SHP77 (cell line): ENCODE measurements around the gene SLU7.

ENCODE experiments used
- DNase-seq, 2 experiments: peaks; one replicate each; lab custom pipeline; 2025; lab: John Stamatoyannopoulos, UW

SLU7 gene

GRCh38 chr5:160419458-160420330 is 813 bp upstream of the SLU7 start:
- DNase-seq, result no peak

- DNase-seq, result peak; percentile 80 to 89
Observed at GRCh38 chr5:160399402-160400353, 19.2 kb downstream of the SLU7 start, which contains the start of gene FAM200C. TSS of gene FAM200C (minus strand) at chr5:160400054. CDS start at chr5:160395490, 4,564 bp downstream.

DNA sequence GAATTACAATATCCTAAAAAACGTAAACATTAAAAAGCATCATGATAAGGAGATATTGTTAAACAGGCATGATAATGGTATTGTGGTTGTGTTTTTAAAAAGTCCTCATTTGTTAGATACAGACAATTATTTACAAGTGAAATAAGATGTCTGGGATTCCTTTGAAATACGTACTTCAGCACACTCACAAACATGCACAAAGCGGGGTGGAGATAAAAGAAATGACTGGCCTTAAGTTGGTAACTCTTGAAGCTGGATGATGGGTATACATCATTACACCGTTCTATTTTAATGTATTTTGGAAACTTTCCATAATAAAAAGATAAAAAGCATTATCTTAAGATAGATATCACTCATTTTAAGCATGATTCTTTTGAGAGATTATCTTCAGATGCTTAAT is 20.1 kb downstream of the SLU7 start:
- DNase-seq, result no peak

DNA sequence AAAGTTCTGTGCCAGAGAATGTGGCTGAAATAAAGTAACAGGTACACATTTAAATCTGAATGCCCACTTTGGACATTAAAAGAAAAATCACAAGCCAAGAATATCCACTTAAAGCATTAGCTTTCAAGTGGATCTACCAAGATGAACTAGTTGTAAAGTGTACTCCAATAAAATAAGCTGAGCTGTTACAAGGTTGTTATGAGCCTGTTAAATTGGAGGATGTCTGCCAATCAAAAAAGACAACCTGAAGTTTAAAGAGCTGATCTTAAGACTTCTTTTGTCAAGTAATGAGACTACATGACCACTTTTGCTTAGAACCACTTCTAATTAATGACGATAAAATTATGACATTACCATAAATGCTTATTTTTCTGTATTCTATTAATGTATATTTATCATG is 21.4 kb downstream of the SLU7 start:
- no peak for DNase-seq

GRCh38 chr5:160395111-160395510 is 23.8 kb downstream of the SLU7 start:
- no peak for DNase-seq

GRCh38 chr5:160390787-160391696 is 27.8 kb downstream of the SLU7 start:
- peak in 1 of 2 experiments; percentile 7 for DNase-seq

GRCh38 chr5:160387445-160387844 is 31.4 kb downstream of the SLU7 start:
- no peak for DNase-seq

DNA sequence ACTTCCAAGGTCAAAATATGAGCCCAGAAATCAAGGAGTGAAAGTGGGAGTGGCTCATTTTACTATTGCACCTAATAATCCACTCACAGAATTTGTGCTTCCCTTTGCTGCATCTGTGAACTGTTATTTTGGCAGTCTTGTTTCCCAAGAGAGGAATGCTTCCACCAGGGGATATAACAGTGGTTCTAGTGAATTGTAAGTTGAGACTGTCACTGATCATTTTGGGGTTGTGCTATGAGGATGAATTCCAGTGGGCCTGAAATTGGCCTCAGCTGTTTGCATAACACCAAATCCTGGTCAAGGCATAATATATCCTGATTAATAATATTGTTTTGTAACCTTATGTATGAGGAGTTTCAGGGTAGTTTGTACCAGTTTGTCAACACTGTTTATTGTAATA is 33.4 kb downstream of the SLU7 start:
- no peak for DNase-seq

GRCh38 chr5:160384681-160385080 is 34.2 kb downstream of the SLU7 start:
- no peak for DNase-seq

- no peak for DNase-seq
Observed at GRCh38 chr5:160382346-160382745, 36.5 kb downstream of the SLU7 start.

DNA sequence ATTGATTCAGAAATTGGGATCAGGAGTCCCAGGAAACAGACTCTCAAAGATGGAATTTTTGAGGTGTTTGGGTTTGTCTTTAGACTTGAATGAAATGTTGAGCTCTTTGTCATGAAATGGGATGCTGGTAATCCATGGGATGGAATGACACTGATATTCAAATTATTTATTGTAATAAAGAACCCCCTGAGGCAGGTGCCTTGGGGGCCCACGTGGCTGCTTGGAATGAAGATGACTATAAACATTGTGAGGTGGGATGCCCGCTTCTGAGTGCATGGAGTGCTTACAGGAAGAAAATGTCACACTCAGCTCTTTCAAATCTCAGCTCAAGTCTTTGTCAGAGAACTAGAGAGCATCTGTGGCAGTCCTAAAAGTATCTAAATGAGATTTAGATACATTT is 38.8 kb downstream of the SLU7 start:
- DNase-seq, result no peak

DNA sequence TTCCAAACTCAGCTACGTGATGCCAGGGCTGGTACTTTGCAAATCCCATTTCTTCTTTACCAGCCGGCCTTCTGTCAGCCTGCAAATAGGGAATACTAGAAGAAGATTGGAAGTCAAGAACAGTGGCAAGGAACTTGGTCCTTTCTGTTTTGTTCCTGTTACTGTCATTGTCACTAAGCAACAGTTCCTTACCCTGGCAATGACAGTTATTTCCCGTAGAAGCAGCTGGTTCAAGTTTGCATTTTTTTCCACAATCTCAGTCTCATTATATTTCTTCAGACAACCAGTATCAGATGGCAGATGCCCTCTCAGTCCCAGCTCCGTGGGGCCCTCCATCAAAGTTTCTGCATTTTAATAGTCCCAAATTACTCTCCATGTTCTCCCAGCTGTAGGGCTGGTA is 39.4 kb downstream of the SLU7 start:
- DNase-seq, result no peak

DNA sequence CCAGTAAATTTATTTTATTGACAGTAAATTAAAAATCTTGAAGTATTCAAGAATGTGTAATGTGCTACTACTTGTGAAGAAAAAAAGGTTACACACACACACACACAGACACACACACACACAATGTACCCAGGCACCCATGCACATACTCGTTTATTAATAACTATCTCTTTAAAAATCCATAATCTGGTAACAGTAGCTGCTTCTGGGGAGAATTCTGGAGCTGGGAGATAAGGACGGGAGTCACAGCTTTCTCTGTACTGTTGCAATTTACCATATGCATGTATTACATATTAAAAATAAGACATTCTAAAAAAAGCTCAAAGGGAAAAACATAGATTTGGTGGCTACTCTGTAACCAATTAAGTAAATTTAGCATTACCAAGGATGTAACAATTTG is 40.6 kb downstream of the SLU7 start:
- no peak for DNase-seq

- no peak for DNase-seq
Observed at GRCh38 chr5:160377651-160378050, 41.2 kb downstream of the SLU7 start.

- DNase-seq, result no peak
Observed at GRCh38 chr5:160376416-160376815, 42.5 kb downstream of the SLU7 start.

GRCh38 chr5:160375701-160376100 is 43.2 kb downstream of the SLU7 start:
- DNase-seq, result no peak

GRCh38 chr5:160375166-160375565 is 43.7 kb downstream of the SLU7 start:
- DNase-seq, result no peak

- no peak for DNase-seq
Observed at GRCh38 chr5:160371294-160371693, 47.6 kb downstream of the SLU7 start.

DNA sequence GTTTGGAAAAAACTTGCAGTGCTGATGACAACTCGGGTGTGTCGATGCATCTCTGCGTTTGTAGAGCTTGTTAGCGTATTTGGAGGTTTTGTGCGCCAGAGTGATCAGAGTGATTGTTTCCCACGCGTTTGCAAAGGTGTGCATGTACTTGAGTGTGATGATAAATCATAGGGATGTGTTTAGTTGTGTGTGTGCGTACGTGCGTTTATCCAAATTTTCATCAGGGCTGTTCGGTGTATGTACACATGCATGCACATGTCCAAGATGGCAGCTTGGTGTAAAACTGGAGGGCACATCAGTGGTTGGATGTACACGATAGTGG is 48.2 kb downstream of the SLU7 start:
- no peak for DNase-seq

GRCh38 chr5:160369990-160370712 is 48.7 kb downstream of the SLU7 start, which contains the start of gene C1QTNF2:
TSS of gene C1QTNF2 (minus strand) at chr5:160370626. CDS start at chr5:160355011, 15,615 bp downstream.
- no peak for DNase-seq

DNA sequence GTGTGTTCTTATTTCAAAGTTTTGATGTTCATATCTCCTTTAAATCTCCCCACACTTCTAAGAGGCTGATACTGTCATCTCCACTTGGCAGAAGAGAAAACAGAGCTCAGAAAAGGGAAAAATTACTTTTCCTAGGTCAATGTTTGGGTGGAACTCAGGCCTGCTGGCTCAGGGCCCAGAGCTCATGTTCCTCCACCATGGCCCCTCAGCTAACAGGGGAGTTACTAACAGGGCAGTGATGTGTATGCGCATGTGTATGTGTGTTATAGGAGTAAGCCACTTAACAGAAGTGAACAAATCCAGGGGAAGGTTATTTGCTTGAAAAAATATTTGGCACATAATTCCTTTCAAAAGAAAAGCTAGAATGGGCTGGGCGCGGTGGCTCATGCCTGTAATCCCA is 51.0 kb downstream of the SLU7 start:
- no peak for DNase-seq
